K562 (cell line): ENCODE results near the gene PLXNB1. TPM values are rescaled to one million over a fixed set of nuclear protein-coding genes. Genes with fewer than 3 reads are reported as not detected.
A peak's percentile ranks its signal among the peaks of the same experiment; 100 is the strongest.

Experiments used
- CHD4 ChIP-seq: fragments of 200-600 bp; sonication (generic); IDR thresholded peaks from 3 replicates; pipeline ENCODE4 v1.6.1; 2012; ENCODE audit warnings: low read depth, mild to moderate bottlenecking, mixed read lengths, low read length, inconsistent platforms; ENCODE audit not compliant: insufficient read depth, insufficient replicate concordance, poor library complexity, severe bottlenecking
- HCFC1 ChIP-seq: IDR thresholded peaks from 2 replicates; pipeline ENCODE4 v1.6.1; 2012; ENCODE audit warnings: low read depth, low read length, improper control_type of control experiment
- NCOA2 ChIP-seq, 2 experiments: fragments of 450-650 bp; IDR thresholded peaks; 2 replicates each; pipeline ENCODE4 v1.6.1; 2018; ENCODE audit warnings: mild to moderate bottlenecking in 2 of 2, moderate library complexity in 1 of 2; ENCODE audit not compliant: partially characterized antibody in 2 of 2
- RBM25 ChIP-seq: fragments of 200-400 bp; formaldehyde crosslinking; IDR thresholded peaks from 2 replicates; pipeline ENCODE4 v1.6.1; 2018; ENCODE audit warnings: low read length, low read depth, moderate library complexity; ENCODE audit not compliant: severe bottlenecking
- RCOR1 ChIP-seq, 2 experiments: IDR thresholded peaks; 2 replicates each; pipeline ENCODE4 v1.6.1; 2012; ENCODE audit warnings: low read depth in 2 of 2, low read length in 2 of 2, borderline replicate concordance in 1 of 2, improper control_type of control experiment in 1 of 2
- RUNX1 ChIP-seq: sonication (generic); IDR thresholded peaks from 2 replicates; pipeline ENCODE4 v1.6.1; 2016; ENCODE audit warnings: antibody characterized with exemption, low read depth
- TCF7 ChIP-seq: sonication (generic); IDR thresholded peaks from 2 replicates; pipeline ENCODE4 v1.6.1; 2016; ENCODE audit warnings: antibody characterized with exemption, borderline replicate concordance
- ZC3H8 ChIP-seq: fragments of 450-650 bp; IDR thresholded peaks from 2 replicates; pipeline ENCODE4 v1.6.1; 2017
- ZFX ChIP-seq: sonication (generic); formaldehyde crosslinking; IDR thresholded peaks from 2 replicates; pipeline ENCODE4 v1.8.0; 2022; ENCODE audit warnings: mild to moderate bottlenecking, missing genetic modification reagents, moderate library complexity
- ZNF124 ChIP-seq: sonication (generic); formaldehyde crosslinking; IDR thresholded peaks from 2 replicates; pipeline ENCODE4 v1.8.1; 2022; ENCODE audit warnings: missing genetic modification reagents
- ZNF316 ChIP-seq: fragments of 450-650 bp; IDR thresholded peaks from 2 replicates; pipeline ENCODE4 v1.6.1; 2016
- ZNF57 ChIP-seq: fragments of 450-650 bp; formaldehyde crosslinking; IDR thresholded peaks from 2 replicates; pipeline ENCODE4 v1.4.0; 2020; ENCODE audit warnings: mild to moderate bottlenecking, moderate library complexity
- ZZZ3 ChIP-seq: fragments of 450-650 bp; IDR thresholded peaks from 2 replicates; pipeline ENCODE4 v1.6.1; 2016; ENCODE audit warnings: antibody characterized with exemption, mild to moderate bottlenecking, moderate library complexity
- polyA plus RNA-seq, 8 experiments: library from polyadenylated mRNA; depleted of rRNA in 4 of 8; stranded (reverse) in 5 of 8; unstranded in 3 of 8; fragments of >200 nt; fragmentation: Nextera tagmentation in 2 of 8; fragmentation: Illumina TruSeq in 1 of 8; extraction: Ambion mirVana in 2 of 8; extraction: Trizol in 1 of 8; gene quantifications; 2 replicates each; pipeline versions ENCODE4 v1.2.1 to v1.2.3, GENCODE V29; 2011 to 2014; ENCODE audit warnings: inconsistent platforms in 1 of 8, missing spikeins in 1 of 8
- total RNA-seq, 7 experiments: library from RNA; depleted of rRNA in 6 of 7; stranded (reverse); fragments of >200 nt in 6 of 7; fragmentation: Illumina TruSeq in 2 of 7; extraction: Trizol in 2 of 7; gene quantifications; 2 replicates each; pipeline versions ENCODE4 v1.2.1 to v1.2.3, GENCODE V29; 2011 to 2021; ENCODE audit warnings: low replicate concordance in 1 of 7
- TF ChIP-seq, protein P1 (sequence below): sonication (generic); formaldehyde crosslinking; IDR thresholded peaks from 2 replicates; pipeline ENCODE4 v1.8.0; 2022; ENCODE audit warnings: mild to moderate bottlenecking, missing genetic modification reagents
- TF ChIP-seq, protein P2 (sequence below), 2 experiments: fragments of 250-450 bp in 1 of 2; fragments of 450-650 bp in 1 of 2; sonication (Bioruptor Pico) in 1 of 2; IDR thresholded peaks; 2 replicates each; pipeline versions ENCODE4 v1.6.1 to v1.8.0; 2016 to 2021; ENCODE audit warnings: mild to moderate bottlenecking in 2 of 2, moderate library complexity in 2 of 2, missing compliant biosample characterization in 1 of 2, missing genetic modification characterization in 1 of 2
- TF ChIP-seq, protein P3 (sequence below): fragments of 200-800 bp; sonication (Bioruptor generic); IDR thresholded peaks from 2 replicates; pipeline ENCODE4 v1.6.1; 2017; ENCODE audit warnings: missing genetic modification characterization, missing compliant biosample characterization
- TF ChIP-seq, protein P4 (sequence below): sonication (generic); formaldehyde crosslinking; IDR thresholded peaks from 2 replicates; pipeline ENCODE4 v1.8.0; 2022; ENCODE audit warnings: mild to moderate bottlenecking, missing genetic modification reagents, borderline replicate concordance
- TF ChIP-seq, protein P5 (sequence below): fragments of 250-450 bp; sonication (Bioruptor Pico); IDR thresholded peaks from 2 replicates; pipeline ENCODE4 v1.5.0; 2021; ENCODE audit warnings: mild to moderate bottlenecking, moderate library complexity

PLXNB1 gene
- total and polyA plus RNA-seq, 9 of the 15 experiments (the other 6 are each of a cell fraction or from before 2014, with no cell fraction given), result 0.17 to 17.4 (median 6.0) TPM

DNA sequence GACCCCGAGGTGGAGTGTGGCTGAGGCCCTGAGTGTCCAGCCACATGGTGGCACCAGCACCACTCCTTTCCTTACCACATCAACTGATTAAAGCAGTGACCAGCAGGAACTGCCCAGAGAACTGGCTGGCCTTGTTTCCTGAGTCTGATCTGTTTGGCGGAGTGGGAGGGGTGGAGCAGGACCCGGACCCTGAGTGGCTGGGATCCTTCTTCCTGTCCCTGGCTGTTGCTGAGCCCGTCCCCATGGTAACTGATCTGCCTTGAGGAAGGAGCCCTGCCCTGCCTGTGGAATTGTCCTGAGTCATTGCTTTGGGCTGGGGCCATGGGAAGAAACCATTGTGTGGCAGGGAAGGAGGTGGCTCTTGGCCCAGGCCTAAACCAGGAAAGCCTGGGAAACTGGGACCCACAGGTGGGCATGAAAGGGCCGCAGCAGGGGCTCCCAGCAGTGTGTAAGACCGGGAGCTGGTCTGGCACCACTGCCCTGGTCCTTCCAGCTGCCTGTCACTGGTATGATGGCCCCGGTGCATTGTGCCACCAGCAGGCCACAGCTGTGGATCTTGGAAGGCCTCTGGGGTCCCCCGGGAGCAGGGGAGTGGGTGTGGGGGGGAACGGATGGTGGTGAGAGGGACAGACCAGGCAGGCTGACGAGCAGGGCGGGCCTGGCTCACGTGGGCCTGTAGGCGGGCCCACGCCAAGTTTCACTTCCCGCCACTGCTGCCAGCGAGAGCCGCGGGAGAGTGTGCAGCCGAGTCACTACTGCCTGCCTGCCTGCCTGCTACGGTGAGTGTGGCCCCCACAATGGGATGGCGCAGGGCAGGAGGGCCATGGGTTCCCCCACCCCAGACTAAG lies 35.9 kb upstream of the PLXNB1 start (continued):
- TF ChIP-seq, protein P1, sequence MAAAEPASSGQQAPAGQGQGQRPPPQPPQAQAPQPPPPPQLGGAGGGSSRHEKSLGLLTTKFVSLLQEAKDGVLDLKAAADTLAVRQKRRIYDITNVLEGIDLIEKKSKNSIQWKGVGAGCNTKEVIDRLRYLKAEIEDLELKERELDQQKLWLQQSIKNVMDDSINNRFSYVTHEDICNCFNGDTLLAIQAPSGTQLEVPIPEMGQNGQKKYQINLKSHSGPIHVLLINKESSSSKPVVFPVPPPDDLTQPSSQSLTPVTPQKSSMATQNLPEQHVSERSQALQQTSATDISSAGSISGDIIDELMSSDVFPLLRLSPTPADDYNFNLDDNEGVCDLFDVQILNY (CRISPR knock-in tag), result no peak
- TF ChIP-seq ZNF57 (CRISPR knock-in tag), result no peak
- TF ChIP-seq RBM25, result no peak
- TF ChIP-seq, protein P2, sequence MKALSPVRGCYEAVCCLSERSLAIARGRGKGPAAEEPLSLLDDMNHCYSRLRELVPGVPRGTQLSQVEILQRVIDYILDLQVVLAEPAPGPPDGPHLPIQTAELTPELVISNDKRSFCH (CRISPR knock-in tag; IDR thresholded peaks at IDR 0.05), result no peak
- TF ChIP-seq, protein P2 (tag; IDR thresholded peaks at IDR 0.05), result no peak
- TF ChIP-seq TCF7, result no peak
- TF ChIP-seq ZFX (CRISPR knock-in tag), result peak; percentile 64
- TF ChIP-seq, protein P3, sequence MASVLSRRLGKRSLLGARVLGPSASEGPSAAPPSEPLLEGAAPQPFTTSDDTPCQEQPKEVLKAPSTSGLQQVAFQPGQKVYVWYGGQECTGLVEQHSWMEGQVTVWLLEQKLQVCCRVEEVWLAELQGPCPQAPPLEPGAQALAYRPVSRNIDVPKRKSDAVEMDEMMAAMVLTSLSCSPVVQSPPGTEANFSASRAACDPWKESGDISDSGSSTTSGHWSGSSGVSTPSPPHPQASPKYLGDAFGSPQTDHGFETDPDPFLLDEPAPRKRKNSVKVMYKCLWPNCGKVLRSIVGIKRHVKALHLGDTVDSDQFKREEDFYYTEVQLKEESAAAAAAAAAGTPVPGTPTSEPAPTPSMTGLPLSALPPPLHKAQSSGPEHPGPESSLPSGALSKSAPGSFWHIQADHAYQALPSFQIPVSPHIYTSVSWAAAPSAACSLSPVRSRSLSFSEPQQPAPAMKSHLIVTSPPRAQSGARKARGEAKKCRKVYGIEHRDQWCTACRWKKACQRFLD (CRISPR knock-in tag), result no peak; the same call in 1 of the 2 replicates
- TF ChIP-seq ZNF124 (CRISPR knock-in tag), result no peak
- no peak for TF ChIP-seq CHD4
- no peak for TF ChIP-seq NCOA2 (IDR thresholded peaks at IDR 0.05; ENCODE audit: partially characterized antibody in 2 of 2)
- TF ChIP-seq HCFC1, result no peak
- TF ChIP-seq, protein P4, sequence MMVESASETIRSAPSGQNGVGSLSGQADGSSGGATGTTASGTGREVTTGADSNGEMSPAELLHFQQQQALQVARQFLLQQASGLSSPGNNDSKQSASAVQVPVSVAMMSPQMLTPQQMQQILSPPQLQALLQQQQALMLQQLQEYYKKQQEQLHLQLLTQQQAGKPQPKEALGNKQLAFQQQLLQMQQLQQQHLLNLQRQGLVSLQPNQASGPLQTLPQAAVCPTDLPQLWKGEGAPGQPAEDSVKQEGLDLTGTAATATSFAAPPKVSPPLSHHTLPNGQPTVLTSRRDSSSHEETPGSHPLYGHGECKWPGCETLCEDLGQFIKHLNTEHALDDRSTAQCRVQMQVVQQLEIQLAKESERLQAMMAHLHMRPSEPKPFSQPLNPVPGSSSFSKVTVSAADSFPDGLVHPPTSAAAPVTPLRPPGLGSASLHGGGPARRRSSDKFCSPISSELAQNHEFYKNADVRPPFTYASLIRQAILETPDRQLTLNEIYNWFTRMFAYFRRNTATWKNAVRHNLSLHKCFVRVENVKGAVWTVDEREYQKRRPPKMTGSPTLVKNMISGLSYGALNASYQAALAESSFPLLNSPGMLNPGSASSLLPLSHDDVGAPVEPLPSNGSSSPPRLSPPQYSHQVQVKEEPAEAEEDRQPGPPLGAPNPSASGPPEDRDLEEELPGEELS (CRISPR knock-in tag), result no peak
- peak in 1 of 2 experiments; percentile 72; a peak in 1 of 4 replicates for TF ChIP-seq RCOR1 (IDR thresholded peaks at IDR 0.05; ENCODE audit: borderline replicate concordance in 1 of 2, low read depth in 2 of 2, low read length in 2 of 2)
- peak; percentile 90 for TF ChIP-seq ZNF316
- no peak for TF ChIP-seq ZC3H8
- TF ChIP-seq ZZZ3, result no peak
- TF ChIP-seq, protein P5, sequence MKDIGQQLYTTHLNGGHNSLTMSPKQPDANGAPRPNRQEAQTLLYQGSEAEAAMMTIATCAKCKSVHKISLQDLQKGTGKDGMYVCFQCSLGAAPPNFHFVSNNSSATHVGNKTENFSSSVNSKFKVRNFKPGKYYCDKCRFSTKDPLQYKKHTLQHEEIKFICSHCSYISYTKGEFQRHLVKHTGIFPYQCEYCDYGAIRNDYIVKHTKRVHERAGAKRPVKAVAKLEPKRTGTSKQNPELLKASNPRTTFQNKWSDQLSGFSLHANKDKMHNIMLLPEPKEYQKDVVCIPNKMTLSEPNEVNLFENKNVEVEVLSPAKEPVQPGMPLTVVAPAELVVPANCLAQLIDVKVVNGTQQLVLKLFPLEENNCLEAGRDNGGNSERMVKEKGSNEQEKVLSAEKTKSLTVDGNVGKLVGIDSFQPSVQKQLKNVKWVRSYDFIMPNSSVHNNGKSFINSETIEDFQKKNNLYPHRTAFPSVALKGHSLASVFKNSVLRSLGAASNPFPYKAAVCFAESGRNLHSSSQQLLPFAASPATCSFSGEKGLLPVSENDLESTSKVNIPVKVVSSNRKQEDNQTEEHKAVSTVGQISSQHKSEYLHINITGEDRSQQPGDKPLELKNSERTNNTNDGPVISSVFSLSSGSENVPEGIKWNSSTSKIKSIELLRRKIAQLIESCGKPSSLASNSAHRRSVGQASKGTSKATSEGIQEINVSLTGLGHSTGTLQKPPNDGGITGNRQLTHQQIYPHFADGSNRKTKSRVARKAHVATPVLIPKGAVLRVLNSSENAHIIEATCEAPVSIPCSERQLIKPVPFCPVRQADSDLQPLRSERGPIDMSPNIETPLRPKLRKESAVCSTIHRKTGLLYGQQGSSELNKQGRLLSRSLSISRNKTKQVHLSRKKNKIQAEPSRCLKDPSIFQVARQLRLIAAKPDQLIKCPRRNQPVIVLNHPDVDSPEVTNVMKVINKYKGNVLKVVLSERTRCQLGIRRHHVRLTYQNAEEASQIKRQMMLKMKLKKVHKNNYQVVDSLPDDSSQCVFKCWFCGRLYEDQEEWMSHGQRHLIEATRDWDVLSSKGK, result no peak
- no peak for TF ChIP-seq RUNX1
